ENCODE results near the gene TRMT2A. TPM values are rescaled to one million over a fixed set of nuclear protein-coding genes. Genes with fewer than 3 reads are reported as not detected.

The TRMT2A gene
- total RNA-seq, 2 experiments from 2014 or later: 97.5 to 118 TPM

DNA sequence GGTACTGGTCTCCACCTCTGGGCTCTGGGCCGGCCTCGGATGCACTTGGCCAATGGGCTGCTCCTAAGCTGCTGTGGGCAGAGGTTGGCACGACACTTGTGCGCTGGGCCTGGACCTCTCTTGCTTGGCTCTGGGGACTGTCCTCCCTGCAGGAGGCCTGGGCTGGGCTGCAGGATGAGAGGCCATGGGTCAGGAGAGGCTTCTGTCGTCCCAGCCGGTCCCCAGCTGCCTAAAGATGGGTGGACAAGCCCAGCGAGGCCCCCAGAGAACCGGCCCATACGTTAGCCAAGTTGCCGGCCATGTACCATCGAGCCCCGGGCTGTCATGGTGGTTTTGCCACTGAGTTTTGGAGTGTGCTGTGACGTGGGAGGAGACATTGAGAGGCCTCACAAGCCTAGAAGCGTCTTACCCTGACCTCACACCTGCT lies 35.5 kb upstream of the TRMT2A start:
- intact Hi-C loops (cut with micrococcal nuclease; ENCODE audit: unreplicated experiment): loop anchor here (10.0 kb wide), 2 partner anchors 302 to 542 kb away; no protein-coding TSS in a partner anchor
- no peak for DNase-seq (ENCODE audit: low spot score)
- Histone ChIP-seq H3K27ac (ENCODE audit: low read depth, low read length, poor library complexity, severe bottlenecking) (no peak overlapping the region), H3K4me1 (ENCODE audit: insufficient read depth, low read length, poor library complexity, severe bottlenecking) (no peaks in the 10 kb centered on the region), H3K9me2 (ENCODE audit: insufficient read depth, low read length) (no peaks in the 10 kb centered on the region), H4K20me1 (ENCODE audit: insufficient read depth, low read length) (no peaks in the 10 kb centered on the region), H3K79me2 (ENCODE audit: insufficient read depth, low read depth, low read length) (no peaks in the 10 kb centered on the region), H3K4me2 (ENCODE audit: low read length) (no peak overlapping the region), H3K9me3 (ENCODE audit: low read length) (no peaks in the 10 kb centered on the region), H2AFZ (ENCODE audit: low read length) (no peak overlapping the region), H3K4me3 (ENCODE audit: low read depth, low read length, poor library complexity, severe bottlenecking) (no peak overlapping the region), H3K36me3 (ENCODE audit: insufficient read depth, low read length) (no peaks in the 10 kb centered on the region)
- POLR2A ChIA-PET: no interaction called here
- CTCF ChIA-PET (ENCODE audit: unreplicated experiment): no interaction called here
- no TSS peak for BruUV-seq (replicated peaks)
- TF ChIP-seq EZH2phosphoT487 (IDR thresholded peaks at IDR 0.05; ENCODE audit: borderline replicate concordance, low read depth, low read length) (no peak), CTCF (conservative IDR thresholded peaks at IDR 0.05; ENCODE audit: low read length) (no peak)

- no peaks in the 10 kb centered on the region for H3K79me2 ChIP-seq (ENCODE audit: insufficient read depth, low read depth, low read length)
- no peak overlapping the region for H3K4me3 ChIP-seq (ENCODE audit: low read depth, low read length, poor library complexity, severe bottlenecking)
- no peaks in the 10 kb centered on the region for H3K9me3 ChIP-seq (ENCODE audit: low read length)
- DNase-seq (ENCODE audit: low spot score): no peak
- ChIA-PET CTCF (ENCODE audit: unreplicated experiment) (no interaction called here), POLR2A (interaction anchor here (0.7 kb wide), 1 partner anchor 46 kb away, joined by 3 read pairs; no protein-coding TSS in a partner anchor)
- intact Hi-C loops (cut with micrococcal nuclease; ENCODE audit: unreplicated experiment): loop anchor here (10.0 kb wide), 2 partner anchors 304 to 544 kb away; no protein-coding TSS in a partner anchor
- H3K4me1 ChIP-seq (ENCODE audit: insufficient read depth, low read length, poor library complexity, severe bottlenecking): no peaks in the 10 kb centered on the region
- no peaks in the 10 kb centered on the region for H3K9me2 ChIP-seq (ENCODE audit: insufficient read depth, low read length)
- no peak overlapping the region for H2AFZ ChIP-seq (ENCODE audit: low read length)
- BruUV-seq (replicated peaks): no TSS peak
- no peaks in the 10 kb centered on the region for H3K36me3 ChIP-seq (ENCODE audit: insufficient read depth, low read length)
- TF ChIP-seq CTCF (conservative IDR thresholded peaks at IDR 0.05; ENCODE audit: low read length) (no peak), EZH2phosphoT487 (IDR thresholded peaks at IDR 0.05; ENCODE audit: borderline replicate concordance, low read depth, low read length) (no peak)
- no peaks in the 10 kb centered on the region for H4K20me1 ChIP-seq (ENCODE audit: insufficient read depth, low read length)
- H3K4me2 ChIP-seq (ENCODE audit: low read length): no peak overlapping the region
- H3K27ac ChIP-seq (ENCODE audit: low read depth, low read length, poor library complexity, severe bottlenecking): no peak overlapping the region
These were observed 34.2 kb upstream of the TRMT2A start for GRCh38 chr22:20151276-20151588.

DNA sequence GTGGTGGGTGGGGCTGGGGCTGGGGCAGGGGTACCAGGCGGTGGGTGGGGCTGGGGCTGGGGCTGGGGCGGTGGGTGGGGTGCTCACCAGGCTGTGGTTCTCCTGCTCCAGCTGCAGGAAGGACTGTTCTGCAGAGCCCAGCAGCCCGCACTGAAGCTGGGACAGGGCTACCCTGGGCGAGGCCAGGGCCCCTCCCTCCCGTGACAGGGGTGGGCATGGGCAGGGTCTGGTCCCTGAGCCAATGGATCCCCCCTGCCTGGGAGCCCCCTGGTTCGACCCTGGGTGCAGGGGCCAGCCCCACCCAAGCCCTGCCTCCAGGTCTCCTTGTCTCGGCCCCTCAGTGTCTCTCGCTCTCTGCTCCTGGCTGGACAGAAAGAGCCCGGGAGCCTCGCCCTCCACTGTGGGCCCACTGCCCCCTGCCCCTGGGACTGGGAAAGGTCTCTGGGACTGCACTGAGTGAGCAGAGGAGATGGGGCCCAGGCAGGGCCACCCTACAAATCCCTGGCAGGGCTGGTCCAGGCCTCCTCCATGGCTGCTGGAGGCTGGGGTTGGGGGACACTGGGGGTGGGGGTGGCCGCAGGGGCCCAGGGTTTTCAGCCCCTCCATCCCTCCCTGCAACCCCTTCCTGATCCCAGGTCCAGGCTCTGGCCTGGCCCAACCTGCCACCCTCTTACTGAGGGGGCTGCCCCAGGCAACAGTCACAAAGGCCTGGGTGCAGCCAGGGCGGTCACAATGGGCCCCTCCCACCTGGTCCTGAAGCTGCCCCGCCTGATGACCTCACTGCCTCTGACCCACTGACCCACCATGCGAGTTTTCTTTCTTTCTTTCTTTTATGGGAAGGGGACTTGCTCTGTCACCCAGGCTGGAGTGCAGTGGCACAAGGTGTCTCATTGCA lies 33.6 kb upstream of the TRMT2A start, which contains the start of gene CCDC188:
Gene CCDC188, minus strand, starts transcription at position 675 of the 895 bp plus-strand sequence. Its CDS starts 69 bp downstream, at position 606.
- Histone ChIP-seq H3K36me3 (ENCODE audit: insufficient read depth, low read length) (no peaks in the 10 kb centered on the region), H3K9me2 (ENCODE audit: insufficient read depth, low read length) (no peaks in the 10 kb centered on the region), H4K20me1 (ENCODE audit: insufficient read depth, low read length) (no peaks in the 10 kb centered on the region), H3K4me2 (ENCODE audit: low read length) (no peak within 1 kb of the TSS), H3K79me2 (ENCODE audit: insufficient read depth, low read depth, low read length) (no peaks in the 10 kb centered on the region), H3K4me1 (ENCODE audit: insufficient read depth, low read length, poor library complexity, severe bottlenecking) (no peaks in the 10 kb centered on the region), H3K4me3 (ENCODE audit: low read depth, low read length, poor library complexity, severe bottlenecking) (no peak within 1 kb of the TSS), H3K9me3 (ENCODE audit: low read length) (no peaks in the 10 kb centered on the region), H2AFZ (ENCODE audit: low read length) (no peak within 1 kb of the TSS), H3K27ac (ENCODE audit: low read depth, low read length, poor library complexity, severe bottlenecking) (no peak within 1 kb of the TSS)
- ChIA-PET CTCF (ENCODE audit: unreplicated experiment) (no interaction called here), POLR2A (interaction anchor here (0.7 kb wide), 1 partner anchor 47 kb away, joined by 3 read pairs; no protein-coding TSS in a partner anchor)
- no TSS peak for BruUV-seq (replicated peaks)
- no peak for DNase-seq (ENCODE audit: low spot score)
- TF ChIP-seq CTCF (conservative IDR thresholded peaks at IDR 0.05; ENCODE audit: low read length) (no peak), EZH2phosphoT487 (IDR thresholded peaks at IDR 0.05; ENCODE audit: borderline replicate concordance, low read depth, low read length) (no peak)
- intact Hi-C loops (cut with micrococcal nuclease; ENCODE audit: unreplicated experiment): loop anchor here (10.0 kb wide), 2 partner anchors 304 to 544 kb away; no protein-coding TSS in a partner anchor

Data from OCI-LY7 (cell line).